Measurements from ENCODE around the gene TEFM. TPM values are rescaled to one million over a fixed set of nuclear protein-coding genes. Genes with fewer than 3 reads are reported as not detected.

Gene TEFM
- total RNA-seq, 1 experiment from 2014 or later, result 18.6 TPM

DNA sequence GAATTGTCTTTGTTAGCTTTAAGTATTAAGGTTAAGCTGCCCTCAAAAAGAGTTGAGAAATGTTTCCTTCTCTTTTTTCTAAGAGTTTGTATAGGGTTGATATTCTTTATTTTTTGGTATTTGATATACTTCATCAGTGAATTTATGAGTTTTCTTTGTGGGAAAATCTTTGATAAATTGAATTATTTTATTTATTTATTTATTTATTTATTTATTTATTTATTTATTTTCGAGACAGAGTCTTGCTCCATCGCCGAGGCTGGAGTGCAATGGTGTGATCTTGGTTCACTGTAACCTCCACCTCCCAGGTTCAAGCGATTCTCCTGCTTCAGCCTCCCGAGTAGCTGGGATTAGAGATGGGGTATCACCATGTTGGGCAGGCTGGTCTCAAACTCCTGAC, 19.9 kb downstream of the TEFM start:
- DNase-seq, result no peak
- Mint-ChIP-seq H3K9me3 (ENCODE audit: low read depth, unreplicated experiment) (no peaks in the 10 kb centered on the region), H3K27ac (ENCODE audit: unreplicated experiment) (no peak overlapping the region), H3K36me3 (ENCODE audit: insufficient read depth, unreplicated experiment) (peaks cover 19% of the 10 kb centered on the region), H3K4me1 (ENCODE audit: low read depth, unreplicated experiment) (no peaks in the 10 kb centered on the region), H3K27me3 (ENCODE audit: unreplicated experiment) (no peaks in the 10 kb centered on the region), H3K4me3 (ENCODE audit: low read depth, unreplicated experiment) (no peak overlapping the region)
- BruUV-seq (replicated peaks), result no TSS peak
- intact Hi-C loops (cut with micrococcal nuclease; ENCODE audit: unreplicated experiment), result no loop called here
- TF ChIP-seq, protein P1, sequence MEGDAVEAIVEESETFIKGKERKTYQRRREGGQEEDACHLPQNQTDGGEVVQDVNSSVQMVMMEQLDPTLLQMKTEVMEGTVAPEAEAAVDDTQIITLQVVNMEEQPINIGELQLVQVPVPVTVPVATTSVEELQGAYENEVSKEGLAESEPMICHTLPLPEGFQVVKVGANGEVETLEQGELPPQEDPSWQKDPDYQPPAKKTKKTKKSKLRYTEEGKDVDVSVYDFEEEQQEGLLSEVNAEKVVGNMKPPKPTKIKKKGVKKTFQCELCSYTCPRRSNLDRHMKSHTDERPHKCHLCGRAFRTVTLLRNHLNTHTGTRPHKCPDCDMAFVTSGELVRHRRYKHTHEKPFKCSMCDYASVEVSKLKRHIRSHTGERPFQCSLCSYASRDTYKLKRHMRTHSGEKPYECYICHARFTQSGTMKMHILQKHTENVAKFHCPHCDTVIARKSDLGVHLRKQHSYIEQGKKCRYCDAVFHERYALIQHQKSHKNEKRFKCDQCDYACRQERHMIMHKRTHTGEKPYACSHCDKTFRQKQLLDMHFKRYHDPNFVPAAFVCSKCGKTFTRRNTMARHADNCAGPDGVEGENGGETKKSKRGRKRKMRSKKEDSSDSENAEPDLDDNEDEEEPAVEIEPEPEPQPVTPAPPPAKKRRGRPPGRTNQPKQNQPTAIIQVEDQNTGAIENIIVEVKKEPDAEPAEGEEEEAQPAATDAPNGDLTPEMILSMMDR (IDR thresholded peaks at IDR 0.05; ENCODE audit: unreplicated experiment), result no peak
- CTCF ChIA-PET, result no interaction called here

DNA sequence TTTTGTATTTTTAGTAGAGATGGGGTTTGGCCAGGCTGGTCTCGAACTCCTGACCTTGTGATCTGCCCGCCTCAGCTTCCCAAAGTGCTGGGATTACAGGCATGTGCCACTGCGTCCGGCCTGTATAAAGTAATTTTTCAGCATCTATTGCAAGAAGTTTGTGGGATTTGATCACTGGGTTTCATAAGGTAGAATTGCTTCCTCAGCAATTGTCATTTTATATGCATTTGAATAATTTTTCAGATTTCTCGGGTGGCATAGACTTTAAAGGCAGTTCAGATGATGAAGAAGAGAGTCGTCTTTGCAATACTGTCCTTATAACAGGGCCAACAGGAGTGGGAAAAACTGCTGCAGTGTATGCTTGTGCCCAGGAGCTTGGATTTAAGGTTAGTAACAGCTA, 37.0 kb downstream of the TEFM start:
- CTCF ChIA-PET, result no interaction called here
- intact Hi-C loops (cut with micrococcal nuclease; ENCODE audit: unreplicated experiment), result no loop called here
- H3K36me3 Mint-ChIP-seq (ENCODE audit: insufficient read depth, unreplicated experiment), result peaks cover 21% of the 10 kb centered on the region
- no peaks in the 10 kb centered on the region for H3K4me1 Mint-ChIP-seq (ENCODE audit: low read depth, unreplicated experiment)
- no peaks in the 10 kb centered on the region for H3K9me3 Mint-ChIP-seq (ENCODE audit: low read depth, unreplicated experiment)
- H3K4me3 Mint-ChIP-seq (ENCODE audit: low read depth, unreplicated experiment), result no peak overlapping the region
- TF ChIP-seq, protein P1 (IDR thresholded peaks at IDR 0.05; ENCODE audit: unreplicated experiment), result no peak
- H3K27ac Mint-ChIP-seq (ENCODE audit: unreplicated experiment), result no peak overlapping the region
- no TSS peak for BruUV-seq (replicated peaks)
- H3K27me3 Mint-ChIP-seq (ENCODE audit: unreplicated experiment), result no peaks in the 10 kb centered on the region
- no peak for DNase-seq

DNA sequence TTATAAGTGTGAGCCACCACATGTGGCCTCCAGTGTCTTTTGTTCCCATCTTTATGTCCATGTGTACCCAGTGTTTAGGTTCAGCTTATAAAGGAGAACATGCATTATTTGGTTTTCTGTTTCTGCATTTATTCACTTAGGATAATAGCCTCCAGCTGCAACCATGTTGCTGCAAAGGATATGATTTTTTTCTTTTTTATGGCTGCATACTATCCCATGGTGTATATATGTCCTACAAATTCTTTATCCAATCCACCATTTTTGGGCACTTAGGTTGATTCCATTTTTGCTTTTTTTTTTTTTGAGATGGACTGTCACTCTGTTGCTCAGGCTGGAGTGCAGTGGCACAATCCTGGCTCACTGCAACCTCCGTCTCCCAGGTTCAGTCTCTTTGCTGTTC, 41.4 kb downstream of the TEFM start:
- Mint-ChIP-seq H3K27ac (ENCODE audit: unreplicated experiment) (no peak overlapping the region), H3K9me3 (ENCODE audit: low read depth, unreplicated experiment) (no peaks in the 10 kb centered on the region), H3K4me3 (ENCODE audit: low read depth, unreplicated experiment) (no peak overlapping the region), H3K27me3 (ENCODE audit: unreplicated experiment) (no peaks in the 10 kb centered on the region), H3K4me1 (ENCODE audit: low read depth, unreplicated experiment) (no peaks in the 10 kb centered on the region), H3K36me3 (ENCODE audit: insufficient read depth, unreplicated experiment) (peaks cover 33% of the 10 kb centered on the region)
- no TSS peak for BruUV-seq (replicated peaks)
- intact Hi-C loops (cut with micrococcal nuclease; ENCODE audit: unreplicated experiment), result no loop called here
- TF ChIP-seq, protein P1 (IDR thresholded peaks at IDR 0.05; ENCODE audit: unreplicated experiment), result no peak
- no peak for DNase-seq
- CTCF ChIA-PET, result interaction anchor here (0.8 kb wide), 1 partner anchor 12 kb away, joined by 4 read pairs; no protein-coding TSS in a partner anchor

DNA sequence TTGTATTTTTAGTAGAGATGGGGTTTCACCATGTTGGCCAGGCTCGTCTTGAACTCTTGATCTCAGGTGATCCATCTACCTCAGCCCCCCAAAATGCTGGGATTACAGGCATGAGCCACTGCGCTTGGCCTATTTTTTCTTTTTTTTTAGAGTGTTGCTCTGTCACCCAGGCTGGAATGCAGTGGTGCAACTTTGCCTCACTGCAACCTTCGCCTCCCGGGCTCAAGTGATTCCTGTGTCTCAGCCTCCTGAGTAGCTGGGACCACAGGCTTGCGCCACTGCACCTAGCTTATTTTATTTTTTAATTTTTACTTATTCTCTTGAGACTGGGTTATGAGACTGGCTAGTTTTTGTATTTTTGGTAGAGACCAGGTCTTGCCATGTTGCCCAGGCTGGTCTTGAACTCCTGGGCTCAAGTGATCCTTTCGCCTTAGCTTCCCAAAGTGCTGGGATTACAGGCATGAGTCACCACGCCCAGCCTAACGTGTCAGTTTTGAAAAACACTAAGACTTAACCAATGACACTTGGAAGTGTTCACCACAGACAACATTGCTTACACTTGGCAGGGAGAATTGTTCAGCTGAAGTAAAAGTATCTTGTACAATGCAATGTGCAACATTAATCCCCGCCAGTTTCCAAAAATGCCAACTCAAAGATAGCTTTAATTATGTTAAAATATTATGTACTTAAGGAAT, 47.3 kb downstream of the TEFM start:
- Mint-ChIP-seq H3K36me3 (ENCODE audit: insufficient read depth, unreplicated experiment) (peaks cover 27% of the 10 kb centered on the region), H3K4me3 (ENCODE audit: low read depth, unreplicated experiment) (no peak overlapping the region)
- CTCF ChIA-PET, result no interaction called here

More for the DNA sequence above, 47.3 kb downstream of the TEFM start:
- Mint-ChIP-seq H3K27me3 (ENCODE audit: unreplicated experiment) (no peaks in the 10 kb centered on the region), H3K9me3 (ENCODE audit: low read depth, unreplicated experiment) (no peaks in the 10 kb centered on the region), H3K27ac (ENCODE audit: unreplicated experiment) (no peak overlapping the region), H3K4me1 (ENCODE audit: low read depth, unreplicated experiment) (no peaks in the 10 kb centered on the region)
- DNase-seq, result no peak
- intact Hi-C loops (cut with micrococcal nuclease; ENCODE audit: unreplicated experiment), result no loop called here
- BruUV-seq (replicated peaks), result no TSS peak
- TF ChIP-seq, protein P1 (IDR thresholded peaks at IDR 0.05; ENCODE audit: unreplicated experiment), result no peak

Data from Calu3 (cell line).